HepG2 (cell line): Measurements from ENCODE around the gene TMEM44. TPM values are rescaled to one million over a fixed set of nuclear protein-coding genes. Genes with fewer than 3 reads are reported as not detected.

Experiments
- ATAC-seq: fragments of 200-7000 bp; cut with Tn5 transposase; 3 replicates; pipeline ENCODE4 v1.9.1; 2020; ENCODE audit warnings: mild to moderate bottlenecking, moderate library complexity
- BruUV-seq: library from RNA; stranded (reverse); fragments of 400-500 nt; replicated peaks from 2 replicates; lab custom pipeline; 2021; lab: Mats Ljungman, UMichigan
- CTCF ChIA-PET: fragments of 300-600 bp; formaldehyde crosslinking; extraction: SDS; loops from one replicate; lab custom pipeline; 2021; ENCODE audit warnings: low total read pairs, inconsistent platforms, low intra/inter-chr PET ratio; lab: Yijun Ruan, JAX
- POLR2A ChIA-PET: fragments of 350-600 bp; sonication (Branson Sonifier 250); formaldehyde crosslinking; loops from one replicate; lab custom pipeline; 2020; ENCODE audit warnings: antibody characterized with exemption, inconsistent platforms; lab: Yijun Ruan, JAX
- DNase-seq: peaks from one replicate; pipeline ENCODE4 v3.0.0-alpha.2; 2015; ENCODE audit warnings: low spot score
- FAIRE-seq: peaks from 3 replicates; lab custom pipeline; 2011; peaks lifted over from hg19 to GRCh38; lab: Jason Lieb, UNC
- H2AFZ ChIP-seq: one replicate; pipeline ENCODE4 v1.6.1; 2011; ENCODE audit warnings: low read length, inconsistent platforms
- H3K27ac ChIP-seq: fragments of 300-600 bp; 3 replicates; pipeline ENCODE4 v1.8.0; 2011; ENCODE audit warnings: mixed run types, mild to moderate bottlenecking, mixed read lengths, low read length, inconsistent platforms; ENCODE audit not compliant: insufficient read depth; ENCODE audit errors: extremely low read length
- H3K27me3 ChIP-seq, 2 experiments: fragments of 200-600 bp in 1 of 2; 2 replicates in 1 of 2; 3 replicates in 1 of 2; pipeline versions ENCODE4 v1.6.0 to v1.8.0; 2011; ENCODE audit warnings: low read length in 2 of 2, mild to moderate bottlenecking in 2 of 2, moderate library complexity in 2 of 2, inconsistent platforms in 1 of 2; ENCODE audit not compliant: insufficient read depth in 2 of 2, control insufficient read depth in 1 of 2
- H3K36me3 ChIP-seq, 2 experiments: fragments of 200-600 bp in 1 of 2; replicated peaks in 1 of 2; 2 replicates in 1 of 2; 3 replicates in 1 of 2; pipeline versions ENCODE4 v1.5.1 to v1.8.0; 2011; ENCODE audit warnings: low read length in 2 of 2, inconsistent platforms in 1 of 2; ENCODE audit not compliant: insufficient read depth in 2 of 2, control insufficient read depth in 1 of 2
- H3K4me1 ChIP-seq: 2 replicates; pipeline ENCODE4 v1.5.1; 2012; ENCODE audit warnings: low read length, inconsistent platforms; ENCODE audit not compliant: insufficient read depth
- H3K4me2 ChIP-seq: 2 replicates; pipeline ENCODE4 v1.6.0; 2011; ENCODE audit warnings: low read depth, low read length, inconsistent platforms
- H3K4me3 ChIP-seq, 3 experiments: fragments of 200-600 bp in 1 of 3; sonication (generic), shearing (Covaris generic) in 1 of 3; replicated peaks in 1 of 3; 2 replicates each; pipeline ENCODE4 v1.5.1; 2011 to 2016; ENCODE audit warnings: low read length in 3 of 3, inconsistent platforms in 2 of 3, low read depth in 2 of 3, mild to moderate bottlenecking in 2 of 3, control low read depth in 1 of 3, mixed read lengths in 1 of 3; ENCODE audit not compliant: insufficient read depth in 1 of 3
- H3K79me2 ChIP-seq: one replicate; pipeline ENCODE4 v1.6.1; 2011; ENCODE audit warnings: low read length, inconsistent platforms; ENCODE audit not compliant: insufficient read depth
- H3K9ac ChIP-seq: 2 replicates; pipeline ENCODE4 v1.6.0; 2011; ENCODE audit warnings: mild to moderate bottlenecking, low read depth, low read length, inconsistent platforms; ENCODE audit not compliant: insufficient read depth
- H3K9me3 ChIP-seq: 2 replicates; pipeline ENCODE4 v1.5.1; 2012; ENCODE audit warnings: mild to moderate bottlenecking, low read length
- H4K20me1 ChIP-seq: 2 replicates; pipeline ENCODE4 v1.6.0; 2011; ENCODE audit warnings: inconsistent platforms, mild to moderate bottlenecking, low read length, moderate library complexity; ENCODE audit not compliant: insufficient read depth
- CBX5 ChIP-seq: sonication (generic); formaldehyde crosslinking; IDR thresholded peaks from 2 replicates; pipeline ENCODE4 v1.4.0; 2020; ENCODE audit warnings: missing genetic modification reagents, borderline replicate concordance
- SP1 ChIP-seq, 2 experiments: fragments of 450-650 bp in 1 of 2; sonication (generic) in 1 of 2; formaldehyde crosslinking in 1 of 2; IDR thresholded peaks; 2 replicates each; pipeline versions ENCODE4 v1.4.0 to v1.6.1; 2016 to 2020; ENCODE audit warnings: missing genetic modification reagents in 1 of 2
- TBL1XR1 ChIP-seq: fragments of 150-350 bp; IDR thresholded peaks from 2 replicates; pipeline ENCODE4 v1.6.1; 2014; ENCODE audit warnings: borderline replicate concordance, low read length; ENCODE audit not compliant: partially characterized antibody
- ZNF570 ChIP-seq: sonication (generic); formaldehyde crosslinking; IDR thresholded peaks from 2 replicates; pipeline ENCODE4 v1.4.0; 2020; ENCODE audit warnings: mild to moderate bottlenecking, missing genetic modification reagents, borderline replicate concordance
- WGBS: methylation state at CpG from one replicate; pipeline ENCODE4 v1.1.6; 2017; ENCODE audit warnings: low lambda C conversion rate; 5-methylcytosine and 5-hydroxymethylcytosine counted together
- in situ Hi-C: cut with HindIII; loops from 2 replicates; pipeline ENCODE4 v1.10.0; 2017; ENCODE audit warnings: low pct_unique_long_range_greater_than_20kb; ENCODE audit not compliant: extremely low pct_ligation_motif_present
- intact Hi-C: fragments of 100-400 bp; cut with micrococcal nuclease; formaldehyde crosslinking; loops from one replicate; pipeline ENCODE4 v1.10.0; 2022; ENCODE audit not compliant: unreplicated experiment
- polyA plus RNA-seq, 8 experiments: library from polyadenylated mRNA; depleted of rRNA in 3 of 8; stranded (reverse) in 7 of 8; unstranded in 1 of 8; fragments of >200 nt; fragmentation: Illumina TruSeq in 4 of 8; extraction: Trizol in 4 of 8; gene quantifications; 2 replicates each; pipeline versions ENCODE4 v1.2.1 to v1.2.3, GENCODE V29; 2011 to 2016; ENCODE audit warnings: low read depth in 4 of 8, missing spikeins in 1 of 8, mixed read lengths in 1 of 8; ENCODE audit not compliant: insufficient read depth in 1 of 8
- total RNA-seq, 5 experiments: library from RNA; depleted of rRNA; stranded (reverse); fragments of >200 nt; fragmentation: Illumina TruSeq; extraction: Trizol; gene quantifications; 2 replicates each; pipeline ENCODE4 v1.2.3, GENCODE V29; 2016; ENCODE audit warnings: low read depth in 1 of 5
- TF ChIP-seq, protein P1 (sequence below): sonication (generic); formaldehyde crosslinking; IDR thresholded peaks from 2 replicates; pipeline ENCODE4 v1.5.1; 2020; ENCODE audit warnings: mild to moderate bottlenecking, missing genetic modification reagents, moderate library complexity
- TF ChIP-seq, protein P2 (sequence below): sonication (generic); formaldehyde crosslinking; IDR thresholded peaks from 2 replicates; pipeline ENCODE4 v1.9.0; 2021; ENCODE audit warnings: missing genetic modification reagents, borderline replicate concordance
- TF ChIP-seq, protein P3 (sequence below): sonication (generic); formaldehyde crosslinking; IDR thresholded peaks from 2 replicates; pipeline ENCODE4 v1.4.0; 2020; ENCODE audit warnings: missing genetic modification reagents

Gene TMEM44
- total and polyA plus RNA-seq, 2 of the 13 experiments (the other 11 are each of a cell fraction or from before 2014, with no cell fraction given), result 7.3 to 13.8 TPM

DNA sequence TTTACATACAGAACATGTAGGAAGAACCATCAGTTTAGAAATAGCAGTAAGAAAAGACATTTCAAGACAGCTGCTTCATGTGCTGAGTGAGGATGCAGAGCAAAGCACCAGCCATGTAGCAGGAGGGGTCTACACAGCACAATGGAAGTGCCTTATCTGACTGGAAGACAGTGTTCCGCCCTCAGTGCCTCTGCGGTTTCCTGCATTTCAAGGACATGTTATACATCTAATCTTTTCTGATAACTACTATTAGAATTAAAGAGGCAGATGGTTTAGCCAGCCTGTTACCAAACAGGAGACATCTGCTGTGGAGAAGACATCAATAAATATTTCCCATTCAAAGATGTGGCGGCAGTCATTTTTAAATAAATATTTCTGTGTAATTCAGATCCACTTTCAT, 28.2 kb upstream of the TMEM44 start:
- no peaks in the 10 kb centered on the region for H4K20me1 ChIP-seq
- H3K27ac ChIP-seq, result no peak overlapping the region
- BruUV-seq, result no TSS peak
- no peak overlapping the region for H3K9ac ChIP-seq
- no peak overlapping the region for H2AFZ ChIP-seq
- FAIRE-seq (no peak), ATAC-seq (no peak), DNase-seq (no peak)
- H3K4me3 ChIP-seq, result no peak overlapping the region
- no peaks in the 10 kb centered on the region; a peak in 1 of 5 replicates for H3K27me3 ChIP-seq
- intact Hi-C loops, result no loop called here
- no peaks in the 10 kb centered on the region for H3K9me3 ChIP-seq
- H3K4me2 ChIP-seq, result no peak overlapping the region
- no peaks in the 10 kb centered on the region for H3K4me1 ChIP-seq
- in situ Hi-C loops, result no loop called here
- H3K36me3 ChIP-seq, result peaks cover 5 to 62% of the 10 kb centered on the region in 2 experiments; a peak in 4 of 5 replicates
- no peak for TF ChIP-seq SP1 (IDR thresholded peaks at IDR 0.05)
- TF ChIP-seq SP1 (CRISPR knock-in tag; IDR thresholded peaks at IDR 0.05), result no peak
- WGBS, result 93% methylated on average over 3 of the region's 3 CpGs
- ChIA-PET POLR2A (no interaction called here), CTCF (no interaction called here)
- H3K79me2 ChIP-seq, result no peaks in the 10 kb centered on the region

DNA sequence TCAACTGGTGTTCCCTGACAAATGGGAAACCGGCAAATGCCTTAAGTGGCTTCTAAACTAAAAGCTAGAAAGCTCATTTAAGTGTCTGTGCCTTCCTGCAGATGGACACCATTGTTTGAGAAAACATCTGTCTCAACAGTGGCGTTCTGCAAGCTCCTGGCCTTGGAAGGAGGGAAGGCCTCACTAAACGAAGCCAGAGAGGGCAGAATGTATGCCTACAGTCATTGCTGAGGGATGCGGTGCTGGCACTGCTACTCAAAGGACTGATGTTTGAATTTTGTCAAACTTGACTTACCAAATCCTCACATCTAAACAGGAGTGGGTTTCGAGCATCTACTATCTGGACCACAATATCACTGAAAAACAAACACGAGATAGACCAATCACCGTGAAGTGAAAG, 26.6 kb upstream of the TMEM44 start:
- intact Hi-C loops, result no loop called here
- no peak overlapping the region for H2AFZ ChIP-seq
- H3K36me3 ChIP-seq, result peaks cover 2 to 51% of the 10 kb centered on the region in 2 experiments; a peak in 4 of 5 replicates
- no peak overlapping the region for H3K4me3 ChIP-seq
- in situ Hi-C loops, result no loop called here
- BruUV-seq, result no TSS peak
- no peaks in the 10 kb centered on the region; a peak in 1 of 5 replicates for H3K27me3 ChIP-seq
- ATAC-seq, result no peak
- no peaks in the 10 kb centered on the region for H3K4me1 ChIP-seq
- CTCF ChIA-PET, result no interaction called here
- H3K27ac ChIP-seq, result no peak overlapping the region
- no peak for FAIRE-seq
- POLR2A ChIA-PET, result no interaction called here
- WGBS, result 98% methylated on average over 6 of the region's 7 CpGs
- DNase-seq, result no peak
- H4K20me1 ChIP-seq, result no peaks in the 10 kb centered on the region
- no peaks in the 10 kb centered on the region for H3K79me2 ChIP-seq
- no peaks in the 10 kb centered on the region for H3K9me3 ChIP-seq
- H3K4me2 ChIP-seq, result no peak overlapping the region
- H3K9ac ChIP-seq, result no peak overlapping the region
- TF ChIP-seq CBX5 (no peak), ZNF570 (no peak), TBL1XR1 (no peak)
- TF ChIP-seq, protein P1, sequence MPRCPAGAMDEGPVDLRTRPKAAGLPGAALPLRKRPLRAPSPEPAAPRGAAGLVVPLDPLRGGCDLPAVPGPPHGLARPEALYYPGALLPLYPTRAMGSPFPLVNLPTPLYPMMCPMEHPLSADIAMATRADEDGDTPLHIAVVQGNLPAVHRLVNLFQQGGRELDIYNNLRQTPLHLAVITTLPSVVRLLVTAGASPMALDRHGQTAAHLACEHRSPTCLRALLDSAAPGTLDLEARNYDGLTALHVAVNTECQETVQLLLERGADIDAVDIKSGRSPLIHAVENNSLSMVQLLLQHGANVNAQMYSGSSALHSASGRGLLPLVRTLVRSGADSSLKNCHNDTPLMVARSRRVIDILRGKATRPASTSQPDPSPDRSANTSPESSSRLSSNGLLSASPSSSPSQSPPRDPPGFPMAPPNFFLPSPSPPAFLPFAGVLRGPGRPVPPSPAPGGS (CRISPR knock-in tag), result no peak
- TF ChIP-seq, protein P2, sequence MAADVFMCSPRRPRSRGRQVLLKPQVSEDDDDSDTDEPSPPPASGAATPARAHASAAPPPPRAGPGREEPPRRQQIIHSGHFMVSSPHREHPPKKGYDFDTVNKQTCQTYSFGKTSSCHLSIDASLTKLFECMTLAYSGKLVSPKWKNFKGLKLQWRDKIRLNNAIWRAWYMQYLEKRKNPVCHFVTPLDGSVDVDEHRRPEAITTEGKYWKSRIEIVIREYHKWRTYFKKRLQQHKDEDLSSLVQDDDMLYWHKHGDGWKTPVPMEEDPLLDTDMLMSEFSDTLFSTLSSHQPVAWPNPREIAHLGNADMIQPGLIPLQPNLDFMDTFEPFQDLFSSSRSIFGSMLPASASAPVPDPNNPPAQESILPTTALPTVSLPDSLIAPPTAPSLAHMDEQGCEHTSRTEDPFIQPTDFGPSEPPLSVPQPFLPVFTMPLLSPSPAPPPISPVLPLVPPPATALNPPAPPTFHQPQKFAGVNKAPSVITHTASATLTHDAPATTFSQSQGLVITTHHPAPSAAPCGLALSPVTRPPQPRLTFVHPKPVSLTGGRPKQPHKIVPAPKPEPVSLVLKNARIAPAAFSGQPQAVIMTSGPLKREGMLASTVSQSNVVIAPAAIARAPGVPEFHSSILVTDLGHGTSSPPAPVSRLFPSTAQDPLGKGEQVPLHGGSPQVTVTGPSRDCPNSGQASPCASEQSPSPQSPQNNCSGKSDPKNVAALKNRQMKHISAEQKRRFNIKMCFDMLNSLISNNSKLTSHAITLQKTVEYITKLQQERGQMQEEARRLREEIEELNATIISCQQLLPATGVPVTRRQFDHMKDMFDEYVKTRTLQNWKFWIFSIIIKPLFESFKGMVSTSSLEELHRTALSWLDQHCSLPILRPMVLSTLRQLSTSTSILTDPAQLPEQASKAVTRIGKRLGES (CRISPR knock-in tag), result no peak
- TF ChIP-seq, protein P3, sequence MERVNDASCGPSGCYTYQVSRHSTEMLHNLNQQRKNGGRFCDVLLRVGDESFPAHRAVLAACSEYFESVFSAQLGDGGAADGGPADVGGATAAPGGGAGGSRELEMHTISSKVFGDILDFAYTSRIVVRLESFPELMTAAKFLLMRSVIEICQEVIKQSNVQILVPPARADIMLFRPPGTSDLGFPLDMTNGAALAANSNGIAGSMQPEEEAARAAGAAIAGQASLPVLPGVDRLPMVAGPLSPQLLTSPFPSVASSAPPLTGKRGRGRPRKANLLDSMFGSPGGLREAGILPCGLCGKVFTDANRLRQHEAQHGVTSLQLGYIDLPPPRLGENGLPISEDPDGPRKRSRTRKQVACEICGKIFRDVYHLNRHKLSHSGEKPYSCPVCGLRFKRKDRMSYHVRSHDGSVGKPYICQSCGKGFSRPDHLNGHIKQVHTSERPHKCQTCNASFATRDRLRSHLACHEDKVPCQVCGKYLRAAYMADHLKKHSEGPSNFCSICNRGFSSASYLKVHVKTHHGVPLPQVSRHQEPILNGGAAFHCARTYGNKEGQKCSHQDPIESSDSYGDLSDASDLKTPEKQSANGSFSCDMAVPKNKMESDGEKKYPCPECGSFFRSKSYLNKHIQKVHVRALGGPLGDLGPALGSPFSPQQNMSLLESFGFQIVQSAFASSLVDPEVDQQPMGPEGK, result no peak
